Psoas muscle (tissue), 8 donors: ENCODE data around the gene DMD. TPM values are rescaled to one million over a fixed set of nuclear protein-coding genes. Genes with fewer than 3 reads are reported as not detected.
A peak's percentile ranks its signal among the peaks of the same experiment; 100 is the strongest.

ENCODE experiments used
- ATAC-seq, 4 donors: fragments of 200-7000 bp; cut with Tn5 transposase; one replicate each; pipeline ENCODE4 v1.9.1; 2020; ENCODE audit warnings: moderate library complexity in 3 of 4, mild to moderate bottlenecking in 2 of 4
- DNase-seq, 2 donors: peaks; one replicate each; pipeline ENCODE4 v3.0.0-alpha.2; 2020
- H3K27ac ChIP-seq: fragments of 200-600 bp; one replicate; pipeline ENCODE4 v1.8.0; 2022
- H3K27me3 ChIP-seq, 3 donors: fragments of 200-600 bp in 1 of 3; one replicate each; pipeline versions ENCODE4 v1.6.1 to v1.8.0; 2013 to 2022; ENCODE audit warnings: low read length in 2 of 3, mild to moderate bottlenecking in 2 of 3, moderate library complexity in 1 of 3; ENCODE audit not compliant: insufficient read depth in 3 of 3
- H3K36me3 ChIP-seq, 2 donors: fragments of 200-600 bp in 1 of 2; one replicate each; pipeline versions ENCODE4 v1.6.1 to v1.8.0; 2013 to 2022; ENCODE audit warnings: low read depth in 1 of 2, mild to moderate bottlenecking in 1 of 2, moderate library complexity in 1 of 2; ENCODE audit not compliant: insufficient read depth in 1 of 2
- H3K4me1 ChIP-seq: fragments of 200-600 bp; one replicate; pipeline ENCODE4 v1.8.0; 2022
- H3K4me3 ChIP-seq: fragments of 200-600 bp; one replicate; pipeline ENCODE4 v1.8.0; 2022; ENCODE audit warnings: mild to moderate bottlenecking
- H3K9me3 ChIP-seq: fragments of 200-600 bp; one replicate; pipeline ENCODE4 v1.8.0; 2022
- WGBS, 3 donors: extraction: QIAGEN DNeasy Blood & Tissue Kit; methylation state at CpG; one replicate each; pipeline versions ENCODE4 v1.1.6 to v1.1.7; 2013; 5-methylcytosine and 5-hydroxymethylcytosine counted together
- intact Hi-C, 2 donors: fragments of 100-400 bp; cut with DNase I; formaldehyde crosslinking; loops; one replicate each; pipeline versions ENCODE4 v1.11.0 to v1.14.2; 2022
- polyA plus RNA-seq, 3 donors: library from polyadenylated mRNA; stranded (reverse); fragments of 200-250 nt; gene quantifications; one replicate each; pipeline ENCODE4 v1.2.3, GENCODE V29; 2013
- total RNA-seq, 4 donors: library from RNA; stranded (reverse); fragmentation: NEBNext Ultra II Directional in 2 of 4; extraction: Animal tissue kit (Norgen Biotek cat#: 25700) in 2 of 4; gene quantifications; one replicate each; pipeline versions ENCODE4 v1.2.1 to v1.2.4, GENCODE V29; 2021 to 2023
- TF ChIP-seq, protein P1 (sequence below): fragments of 200-600 bp; IDR thresholded peaks from one replicate; pipeline ENCODE4 v1.8.0; 2022; ENCODE audit warnings: antibody characterized with exemption
- donor health status: healthy with polysubstance abuse.
- donor health status: DM: no; HTN: no; CAD: no; lungs with moderate emphysema.
- donor health status: Bipolar disorder and iron deficiency.
- donor health status: healthy.
- donor health status: DM: yes; HTN: yes; CAD: no.
- donor health status: DM: no; HTN: no; CAD: no.
- donor health status: DM: no; HTN: no; CAD: no.
- donor health status: DM: yes; HTN: yes; CAD: no.

Gene DMD
- total and polyA plus RNA-seq, 7 donors = 6.8 to 170 (median 86.5) TPM

DNA sequence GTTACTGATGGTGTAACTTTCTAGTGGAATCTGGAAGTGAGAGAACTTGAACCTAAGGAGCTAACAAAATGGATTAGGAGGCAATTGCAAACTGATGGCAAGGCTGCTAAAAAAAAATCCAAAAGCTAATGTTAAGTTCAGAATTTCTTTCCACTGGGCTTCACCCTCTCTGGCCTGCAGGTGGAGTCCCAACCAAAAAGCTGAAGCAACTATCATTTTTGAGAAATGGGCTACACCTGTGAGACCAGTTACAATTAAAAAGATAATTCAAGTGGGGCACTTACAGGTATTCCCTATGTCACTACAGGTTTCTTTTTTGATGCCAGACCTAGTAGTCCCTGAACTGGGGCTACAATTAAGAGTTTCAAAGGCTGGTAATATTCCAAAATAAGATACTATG, 1997.4 kb downstream of the DMD start:
- Histone ChIP-seq H3K9me3 (no peaks in the 10 kb centered on the region), H3K27me3 (peaks cover 0 to under 1% (median 0%) of the 10 kb centered on the region in 3 donors), H3K4me3 (no peak overlapping the region), H3K36me3 (peaks cover 0 to 6% of the 10 kb centered on the region in 2 donors), H3K4me1 (no peaks in the 10 kb centered on the region), H3K27ac (no peak overlapping the region)
- TF ChIP-seq, protein P1, sequence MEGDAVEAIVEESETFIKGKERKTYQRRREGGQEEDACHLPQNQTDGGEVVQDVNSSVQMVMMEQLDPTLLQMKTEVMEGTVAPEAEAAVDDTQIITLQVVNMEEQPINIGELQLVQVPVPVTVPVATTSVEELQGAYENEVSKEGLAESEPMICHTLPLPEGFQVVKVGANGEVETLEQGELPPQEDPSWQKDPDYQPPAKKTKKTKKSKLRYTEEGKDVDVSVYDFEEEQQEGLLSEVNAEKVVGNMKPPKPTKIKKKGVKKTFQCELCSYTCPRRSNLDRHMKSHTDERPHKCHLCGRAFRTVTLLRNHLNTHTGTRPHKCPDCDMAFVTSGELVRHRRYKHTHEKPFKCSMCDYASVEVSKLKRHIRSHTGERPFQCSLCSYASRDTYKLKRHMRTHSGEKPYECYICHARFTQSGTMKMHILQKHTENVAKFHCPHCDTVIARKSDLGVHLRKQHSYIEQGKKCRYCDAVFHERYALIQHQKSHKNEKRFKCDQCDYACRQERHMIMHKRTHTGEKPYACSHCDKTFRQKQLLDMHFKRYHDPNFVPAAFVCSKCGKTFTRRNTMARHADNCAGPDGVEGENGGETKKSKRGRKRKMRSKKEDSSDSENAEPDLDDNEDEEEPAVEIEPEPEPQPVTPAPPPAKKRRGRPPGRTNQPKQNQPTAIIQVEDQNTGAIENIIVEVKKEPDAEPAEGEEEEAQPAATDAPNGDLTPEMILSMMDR = peak; percentile 30
- intact Hi-C loops = loop anchor here (5.0 to 10.0 kb wide), 2 partner anchors 438 to 441 kb away; no protein-coding TSS in a partner anchor
- DNase-seq (no peak), ATAC-seq (no peak)

DNA sequence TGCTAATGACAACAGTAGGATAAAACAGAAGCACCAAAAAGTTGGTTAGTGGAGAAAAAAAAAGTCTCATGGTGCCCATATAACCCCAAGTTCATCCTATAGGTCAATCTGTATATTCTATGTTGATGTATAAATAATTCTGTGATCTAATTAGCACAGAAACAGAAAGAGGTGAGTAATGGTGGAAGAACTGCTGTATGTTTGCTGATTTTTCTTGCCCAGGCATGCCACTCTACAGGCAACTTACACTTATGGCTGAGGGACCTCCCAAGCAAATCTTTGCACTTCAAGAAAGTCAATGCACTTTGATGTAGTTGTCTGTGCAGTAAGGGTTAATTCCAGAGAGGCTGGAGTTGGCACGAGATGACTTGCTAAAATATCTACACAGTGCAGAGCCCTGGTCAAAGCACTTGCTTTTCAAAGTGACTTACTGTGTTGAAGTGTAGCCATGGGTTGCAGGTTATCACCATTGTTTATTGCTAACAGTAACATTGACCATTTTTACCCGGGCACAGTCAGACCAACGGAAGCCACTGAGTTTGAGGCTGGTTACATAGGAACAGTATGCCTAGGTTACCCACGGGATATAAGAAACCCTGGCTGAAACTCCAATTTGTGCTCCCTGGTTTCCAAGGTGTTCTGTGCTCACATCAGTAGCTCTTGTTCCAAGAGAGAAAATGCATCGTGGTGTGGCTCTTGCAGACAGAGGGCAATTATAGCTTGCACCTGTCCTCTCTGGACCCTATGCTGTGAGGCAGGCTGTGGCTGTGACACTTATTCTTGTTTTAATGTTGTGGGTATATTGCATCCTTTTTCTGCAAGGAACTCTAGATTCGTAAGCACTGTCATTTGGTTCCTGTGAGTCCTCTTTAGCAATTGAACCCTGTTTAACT, 1998.2 kb downstream of the DMD start:
- no peaks in the 10 kb centered on the region for H3K27me3 ChIP-seq
- TF ChIP-seq, protein P1 = no peak
- WGBS, 3 donors = 51 to 67% (median 55%) methylated on average over 6 of the region's 6 CpGs

DNA sequence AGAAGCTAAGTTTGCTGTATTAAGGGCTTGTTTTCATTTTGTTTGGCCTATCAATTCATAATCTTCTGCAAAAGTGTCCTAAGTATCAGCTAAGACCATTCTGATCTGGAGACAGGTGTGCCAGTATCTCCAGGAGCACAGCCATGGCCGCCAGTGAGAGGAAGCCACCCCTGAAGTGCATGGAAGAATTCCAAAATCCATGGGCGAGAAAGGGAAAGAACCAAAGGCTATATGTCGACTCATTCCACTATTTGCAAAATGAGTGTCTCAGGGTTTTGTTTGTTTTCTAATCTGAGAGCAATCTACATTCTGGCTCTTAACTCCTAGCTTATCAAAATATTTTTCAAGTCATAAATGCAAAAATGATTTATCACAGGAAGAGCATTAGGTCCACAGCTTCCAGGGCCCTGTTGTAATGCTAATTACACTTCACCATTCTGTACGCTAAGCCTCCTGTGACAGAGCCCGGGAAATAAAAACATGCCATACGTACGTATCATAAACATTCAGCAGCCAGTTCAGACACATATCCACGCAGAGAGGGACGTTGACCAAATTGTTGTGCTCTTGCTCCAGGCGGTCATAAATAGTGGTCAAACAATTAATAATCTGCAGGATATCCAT, 2002.2 kb downstream of the DMD start:
- intact Hi-C loops = no loop called here
- ATAC-seq (no peak), DNase-seq (no peak)
- Histone ChIP-seq H3K4me1 (no peaks in the 10 kb centered on the region), H3K27me3 (no peaks in the 10 kb centered on the region), H3K36me3 (peaks cover 0 to 7% of the 10 kb centered on the region in 2 donors), H3K4me3 (no peak overlapping the region), H3K9me3 (no peaks in the 10 kb centered on the region), H3K27ac (no peak overlapping the region)
- TF ChIP-seq, protein P1 = no peak
- 68 to 77% (median 76%) methylated on average over 10 of the region's 10 CpGs for WGBS, 3 donors

More for the DNA sequence above, 1998.2 kb downstream of the DMD start:
- Histone ChIP-seq H3K4me1 (no peaks in the 10 kb centered on the region), H3K27ac (no peak overlapping the region), H3K4me3 (no peak overlapping the region), H3K36me3 (peaks cover 0 to 7% of the 10 kb centered on the region in 2 donors), H3K9me3 (no peaks in the 10 kb centered on the region)
- intact Hi-C loops = loop anchor here (5.0 to 10.0 kb wide), 2 partner anchors 439 to 442 kb away; no protein-coding TSS in a partner anchor
- no peak for ATAC-seq
- no peak for DNase-seq

DNA sequence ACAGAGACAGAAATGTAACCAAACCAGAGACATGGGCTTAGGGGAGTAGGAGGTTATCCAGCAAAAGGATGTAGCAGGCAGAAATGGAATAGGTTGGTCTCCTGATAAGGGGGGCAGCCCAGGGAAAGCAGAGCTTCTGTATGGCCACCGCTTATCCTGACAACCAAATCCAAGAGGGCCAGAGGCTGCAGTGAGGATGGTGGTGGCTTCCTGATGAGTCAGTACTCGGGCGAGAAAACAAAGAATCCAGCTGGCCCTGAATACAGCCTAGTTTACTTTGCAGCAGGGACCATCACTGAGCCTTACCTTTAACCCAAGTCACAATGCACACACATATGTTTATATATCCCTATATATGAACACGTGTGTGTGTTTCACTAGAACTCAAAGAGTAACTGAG, 2009.8 kb downstream of the DMD start:
- H3K27ac ChIP-seq = no peak overlapping the region

More for the DNA sequence above, 2009.8 kb downstream of the DMD start:
- Histone ChIP-seq H3K4me1 (no peaks in the 10 kb centered on the region), H3K36me3 (peaks cover 0 to 5% of the 10 kb centered on the region in 2 donors), H3K4me3 (no peak overlapping the region), H3K27me3 (no peaks in the 10 kb centered on the region), H3K9me3 (no peaks in the 10 kb centered on the region)
- no peak for ATAC-seq
- TF ChIP-seq, protein P1 = no peak
- no peak for DNase-seq
- 78 to 89% (median 80%) methylated on average over 4 of the region's 4 CpGs for WGBS, 3 donors
- intact Hi-C loops = no loop called here
